GM18861 (cell line): Measurements from ENCODE around the gene TMEM50B.
"Not testable (repeated sequence)": the region's sequence is repeated elsewhere in the genome, so short reads cannot be mapped to it uniquely, and the experiment has no call there.

ENCODE experiments used
- ATAC-seq: cut with Tn5 transposase; IDR thresholded peaks from one replicate; pipeline ENCODE4 v1.9.1; 2021; ENCODE audit not compliant: unreplicated experiment

The TMEM50B gene

GRCh38 chr21:33478935-33479678, 667 bp downstream of the TMEM50B start:
- peak; percentile 8 for ATAC-seq

DNA sequence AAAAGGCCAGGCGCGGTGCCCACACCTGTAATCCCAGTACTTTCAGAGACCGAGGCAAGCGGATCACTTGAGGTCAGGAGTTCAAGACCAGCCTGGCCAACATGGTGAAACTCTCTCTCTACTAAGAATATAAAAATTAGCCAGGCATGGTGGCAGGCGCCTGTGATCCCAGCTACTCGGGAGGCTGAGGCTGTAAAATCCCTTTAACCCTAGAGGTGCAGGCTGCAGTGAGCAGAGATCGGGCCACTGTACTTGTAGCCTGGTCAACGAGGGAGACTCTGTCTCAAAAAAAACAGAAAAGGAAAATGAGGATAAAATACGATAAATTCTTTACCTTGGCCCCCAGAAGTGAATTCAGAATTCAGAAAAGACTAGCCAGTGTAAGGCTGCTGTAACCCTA, 1.6 kb downstream of the TMEM50B start:
- ATAC-seq, result no peak

DNA sequence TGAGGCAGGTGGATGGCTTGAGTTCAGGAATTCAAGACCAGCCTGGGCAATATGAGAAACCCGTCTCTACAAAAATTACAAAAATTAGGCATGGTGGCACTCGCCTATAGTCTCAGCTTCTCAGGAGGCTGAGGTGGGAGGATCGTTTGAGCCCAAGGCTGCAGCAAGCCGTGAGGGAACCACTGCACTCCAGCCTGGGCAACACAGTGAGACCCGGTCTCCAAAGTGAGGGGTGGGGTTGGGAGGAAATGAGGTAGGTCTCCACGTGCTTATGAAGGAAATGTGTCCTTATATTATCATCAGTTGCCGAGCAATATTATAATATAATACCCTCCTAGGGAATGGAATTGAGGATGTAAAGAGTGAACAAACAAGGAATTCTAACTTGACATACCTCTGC, 2.7 kb downstream of the TMEM50B start:
- no peak for ATAC-seq

- ATAC-seq, result no peak
Observed at GRCh38 chr21:33473344-33473743, 6.4 kb downstream of the TMEM50B start.

- ATAC-seq, result no peak
Observed at GRCh38 chr21:33470701-33471100, 9.1 kb downstream of the TMEM50B start.

GRCh38 chr21:33469183-33469582, 10.6 kb downstream of the TMEM50B start:
- not testable (repeated sequence) for ATAC-seq

DNA sequence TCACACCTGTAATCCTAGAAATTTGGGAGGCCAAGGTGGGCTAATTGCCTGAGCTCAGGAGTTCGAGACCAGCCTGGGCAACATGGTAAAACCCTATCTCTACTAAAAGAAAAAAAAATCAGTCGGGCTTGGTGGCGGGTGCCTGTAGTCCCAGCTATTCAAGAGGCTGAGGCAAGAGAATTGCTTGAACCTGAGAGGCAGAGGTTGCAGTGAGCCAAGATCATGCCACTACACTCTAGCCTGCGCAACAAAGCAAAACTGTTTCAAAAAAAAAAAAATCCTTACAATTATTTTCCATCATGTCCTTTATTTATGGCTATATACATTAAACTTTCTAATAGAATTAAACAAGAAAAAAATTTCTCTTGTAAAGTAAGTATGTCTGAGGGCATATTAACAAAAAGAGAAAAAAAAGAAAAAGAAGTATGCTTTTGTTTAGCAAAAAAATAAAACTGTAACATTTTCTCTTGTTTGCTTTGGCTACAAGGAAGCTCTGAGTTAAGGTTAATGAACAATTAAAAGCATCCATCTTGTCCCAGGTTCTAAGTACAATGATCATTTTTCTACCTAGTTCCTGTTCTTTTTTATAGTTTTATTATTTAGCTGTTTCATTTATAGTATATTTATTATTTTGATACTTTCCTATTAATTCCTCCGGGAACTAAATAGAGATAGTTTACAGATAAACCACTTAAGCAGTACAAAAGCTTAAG, 18.1 kb downstream of the TMEM50B start:
- no peak for ATAC-seq

DNA sequence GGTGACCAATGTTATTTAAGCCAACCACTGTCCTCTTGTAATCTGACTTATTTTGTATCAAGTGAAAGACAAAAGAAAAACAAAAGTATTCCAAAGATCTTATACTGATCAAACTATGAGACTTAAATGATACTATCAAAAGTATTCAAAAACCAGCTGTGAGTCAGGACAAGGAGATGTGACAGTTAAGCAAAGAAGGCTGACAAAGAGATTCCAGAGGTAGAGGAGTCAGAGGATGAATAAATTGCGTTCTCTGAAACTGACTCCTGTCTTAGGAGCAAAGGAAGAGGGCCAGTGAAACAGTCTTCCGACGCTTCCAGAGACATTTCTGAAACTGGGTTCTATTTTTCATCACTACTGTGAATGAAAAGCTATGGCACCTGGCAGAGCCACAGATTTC, 20.9 kb downstream of the TMEM50B start:
- ATAC-seq, result no peak

- ATAC-seq, result no peak
Observed at GRCh38 chr21:33455686-33456446, 23.9 kb downstream of the TMEM50B start.

DNA sequence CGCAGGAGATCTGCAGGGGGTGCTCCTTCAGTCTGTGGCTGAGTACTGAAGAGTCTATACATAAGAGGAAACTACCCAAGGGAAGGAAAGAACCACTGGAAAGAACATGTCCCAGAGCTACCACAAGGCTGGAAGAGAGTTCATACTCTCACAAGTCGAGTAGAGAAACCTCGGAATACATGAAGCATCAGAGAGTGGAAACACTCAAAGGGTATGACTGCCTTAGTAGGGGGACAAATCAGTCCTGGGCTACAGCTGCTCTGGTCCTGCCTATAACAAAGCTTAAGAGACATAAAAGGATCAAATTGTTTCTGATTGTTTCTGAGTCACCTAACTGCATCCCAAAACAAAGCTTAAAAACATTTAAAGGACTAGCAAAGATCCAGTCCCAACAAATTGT, 27.4 kb downstream of the TMEM50B start:
- no peak for ATAC-seq

DNA sequence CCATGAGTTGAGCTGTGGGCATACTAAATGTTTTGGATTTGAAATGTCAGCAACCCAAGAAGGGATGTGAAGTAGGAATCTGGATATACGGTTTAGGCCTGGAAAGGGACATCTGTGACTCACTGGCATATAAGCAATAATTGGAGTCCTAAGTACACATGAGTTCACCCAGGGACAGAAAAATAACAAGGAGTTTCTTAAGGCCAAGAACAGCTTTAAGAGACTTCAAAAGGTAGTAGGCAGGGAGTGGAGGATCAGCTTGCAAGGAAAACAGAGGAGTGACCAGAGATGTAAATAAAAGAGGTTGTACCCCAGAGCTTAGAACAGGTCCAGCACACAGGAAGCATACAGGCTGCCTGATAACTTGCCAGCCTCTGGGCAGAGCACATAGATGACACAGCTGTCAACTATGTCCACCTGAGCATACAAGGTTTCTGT, 28.1 kb downstream of the TMEM50B start:
- no peak for ATAC-seq

DNA sequence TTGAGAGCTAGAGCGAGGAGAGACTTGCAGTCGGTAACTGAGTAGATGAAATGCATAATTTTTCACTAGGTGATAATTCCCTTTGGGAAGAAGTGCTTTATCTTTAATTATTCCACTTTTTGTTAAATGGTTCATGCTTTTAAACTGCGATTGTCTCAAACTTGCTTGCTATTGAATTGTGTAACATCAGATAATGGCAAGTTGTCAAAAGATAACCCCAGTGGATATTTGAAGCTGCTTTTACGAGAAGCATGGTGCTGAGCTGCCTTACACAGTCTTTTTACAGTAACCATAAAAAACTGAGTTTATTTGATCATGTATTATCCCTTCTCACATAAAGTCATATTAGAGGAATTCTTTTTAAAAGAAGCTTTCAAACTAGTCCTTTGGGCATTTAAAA, 30.2 kb downstream of the TMEM50B start:
- ATAC-seq, result no peak

DNA sequence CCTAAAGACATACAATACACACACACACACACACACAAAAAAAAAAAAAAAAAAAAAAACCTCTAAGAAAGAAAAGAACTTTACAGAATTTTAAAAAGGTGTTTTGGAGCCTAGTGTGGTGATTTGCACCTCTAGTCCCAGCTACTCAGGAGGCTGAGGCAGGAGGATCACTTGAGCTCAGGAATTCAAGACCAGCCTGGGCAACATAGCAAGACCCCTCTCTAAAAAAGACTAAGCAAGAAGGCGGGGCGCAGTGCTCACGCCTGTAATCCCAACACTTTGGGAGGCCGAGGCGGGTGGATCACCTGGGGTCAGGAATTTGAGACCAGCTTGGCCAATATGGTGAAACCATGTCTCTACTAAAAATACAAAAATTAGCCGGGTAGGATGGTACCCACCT, 33.2 kb downstream of the TMEM50B start:
- ATAC-seq, result not testable (repeated sequence)

- no peak for ATAC-seq
Observed at GRCh38 chr21:33444499-33444898, 35.3 kb downstream of the TMEM50B start.

DNA sequence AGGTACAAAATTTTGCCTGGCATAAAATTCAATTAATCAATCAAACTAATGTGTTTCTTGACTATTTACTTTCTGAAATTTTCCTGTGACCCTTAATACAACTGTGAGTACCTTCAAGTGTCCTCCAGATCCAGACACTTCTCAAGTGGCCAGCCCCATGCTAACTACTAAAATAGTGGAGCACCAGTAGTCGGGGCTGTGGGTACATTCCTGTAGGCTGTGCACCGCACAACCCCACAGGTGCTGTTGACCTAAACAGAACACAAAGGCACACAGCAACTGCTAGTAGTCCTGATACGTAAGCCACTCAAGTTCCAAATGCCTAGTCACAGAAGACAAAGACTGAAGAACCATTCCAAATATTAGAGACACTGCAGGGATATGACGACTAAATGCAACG, 36.6 kb downstream of the TMEM50B start:
- ATAC-seq, result no peak

DNA sequence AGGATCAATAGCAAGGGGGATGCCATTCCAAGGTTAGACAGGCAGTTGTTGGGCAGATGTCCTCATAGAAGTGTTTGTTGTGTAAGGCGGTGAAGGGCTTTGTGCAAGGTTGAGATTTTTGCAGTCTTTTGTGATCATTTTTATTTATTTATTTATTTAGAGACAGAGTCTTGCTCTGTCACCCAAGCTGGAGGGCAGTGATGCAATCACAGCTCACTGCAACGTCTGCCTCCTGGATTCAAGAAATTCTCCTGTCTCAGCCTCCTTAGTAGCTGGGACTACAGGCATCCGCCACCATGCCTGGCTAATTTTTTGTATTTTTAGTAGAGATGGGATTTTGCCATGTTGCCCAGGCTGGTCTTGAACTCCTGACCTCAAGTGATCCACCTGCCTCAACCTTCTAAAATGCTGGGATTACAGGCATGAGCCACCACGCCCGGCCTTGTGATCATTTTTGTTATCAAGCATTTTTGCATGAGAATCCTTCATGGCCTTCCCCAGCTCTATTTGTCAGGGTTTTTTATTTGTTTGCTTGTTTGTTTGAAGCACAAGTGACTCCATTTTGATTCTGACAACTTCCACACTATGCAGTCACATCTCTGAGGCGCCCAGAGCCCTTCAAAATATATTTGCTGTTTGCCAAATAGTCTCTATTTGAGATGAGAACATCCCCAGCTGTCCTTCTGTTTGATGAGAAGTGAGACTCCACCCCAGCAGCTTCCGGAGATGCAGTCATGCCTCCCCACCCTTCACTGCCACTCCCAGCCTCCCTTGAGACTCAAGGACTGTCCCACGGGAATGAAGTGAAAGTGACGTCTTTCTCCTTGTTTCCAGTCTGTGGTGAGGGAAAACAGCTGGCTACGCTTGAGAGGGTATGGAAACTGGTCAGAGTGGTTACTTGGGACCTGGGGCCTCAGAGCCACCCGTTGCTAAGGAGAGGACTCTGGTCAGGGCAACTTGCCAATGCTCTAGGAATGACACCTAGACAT, 38.0 kb downstream of the TMEM50B start:
- peak; percentile 55 for ATAC-seq

DNA sequence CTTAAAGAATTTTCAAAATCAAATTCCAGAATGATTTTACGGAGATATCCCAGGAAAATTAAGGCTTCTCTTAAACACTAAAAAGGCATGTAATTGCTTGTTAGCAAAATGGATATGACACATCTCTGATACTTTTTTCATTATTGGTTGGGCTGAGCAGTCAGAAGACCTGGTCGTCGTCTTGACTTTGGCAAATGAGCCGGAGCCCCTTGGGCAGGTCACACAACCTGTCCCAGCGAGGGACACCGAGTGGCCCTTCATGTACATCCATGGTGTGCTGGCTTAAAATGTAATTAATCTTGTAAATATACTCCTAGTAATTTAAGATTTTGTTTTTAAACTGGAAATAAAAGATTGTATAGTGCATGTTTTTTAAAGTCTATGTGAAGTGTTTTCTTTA, 42.6 kb downstream of the TMEM50B start:
- ATAC-seq, result no peak

GRCh38 chr21:33434770-33435360, 44.9 kb downstream of the TMEM50B start:
- ATAC-seq, result peak; percentile 83

- no peak for ATAC-seq
Observed at GRCh38 chr21:33433425-33434114, 46.2 kb downstream of the TMEM50B start.

DNA sequence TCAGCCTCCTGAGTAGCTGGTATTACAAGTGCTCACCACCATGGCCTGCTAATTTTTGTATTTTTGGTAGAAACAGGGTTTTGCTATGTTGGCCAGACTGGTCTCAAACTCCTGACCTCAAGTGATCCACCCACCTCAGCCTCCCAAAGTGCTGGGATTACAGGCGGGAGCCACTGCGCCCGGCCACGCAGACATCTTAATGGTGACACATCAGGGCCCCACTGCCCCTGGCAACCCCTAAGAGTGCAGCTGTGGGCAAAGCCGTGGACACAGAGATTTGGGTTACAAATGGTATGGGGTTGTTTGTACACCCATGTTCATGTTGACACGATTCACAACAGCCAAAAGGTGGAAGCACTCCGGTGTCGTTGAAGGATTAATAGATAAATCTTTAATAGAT, 46.8 kb downstream of the TMEM50B start:
- no peak for ATAC-seq
